Measurements from ENCODE around the gene FAM171A1. TPM values are rescaled to one million over a fixed set of nuclear protein-coding genes. Genes with fewer than 3 reads are reported as not detected.
A peak's percentile ranks its signal among the peaks of the same experiment; 100 is the strongest.

The FAM171A1 gene
- total and polyA plus RNA-seq, 2 donors (not counting 3 experiments of a cell fraction or from before 2014, with no cell fraction given): 56.3 to 75.8 TPM

DNA sequence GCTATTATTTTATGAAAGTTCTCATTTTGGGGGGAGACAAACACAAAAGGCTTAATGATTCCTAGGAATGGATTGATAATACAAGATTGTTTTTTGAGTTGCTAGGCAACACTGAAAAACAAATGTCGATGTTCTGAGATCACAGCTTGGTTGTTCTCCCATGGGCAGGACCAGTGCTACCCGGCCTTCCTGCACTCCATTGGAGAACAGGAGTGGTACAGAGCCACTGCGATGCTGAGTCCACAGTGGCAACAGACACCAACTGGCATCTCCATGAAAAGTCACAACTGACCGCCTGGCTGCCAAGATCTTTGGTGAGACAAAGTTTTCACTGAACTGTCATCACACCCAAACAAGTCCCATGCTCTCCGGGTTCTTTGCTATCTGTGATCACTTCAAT lies 133.7 kb downstream of the FAM171A1 start:
- FAIRE-seq (no peak), DNase-seq (ENCODE audit: low read depth, low spot score) (peak; percentile 42)
- no peak overlapping the region for H2AFZ ChIP-seq (ENCODE audit: low read depth, low read length)
- H3K4me3 ChIP-seq (replicated peaks in 1 of 3; ENCODE audit: insufficient read depth in 1 of 3, low read depth in 1 of 3, low read length in 3 of 3): no peak overlapping the region
- no peak overlapping the region for H3K9ac ChIP-seq (replicated peaks; ENCODE audit: extremely low read depth, insufficient read depth, low read length)
- TF ChIP-seq FOS (IDR thresholded peaks at IDR 0.05; ENCODE audit: borderline replicate concordance, insufficient read depth, low read length) (no peak), MYC (IDR thresholded peaks at IDR 0.05; ENCODE audit: low read depth, low read length) (no peak), GATA2 (IDR thresholded peaks at IDR 0.05; ENCODE audit: insufficient read depth, insufficient read length, low read depth, low read length) (no peak), EZH2 (IDR thresholded peaks at IDR 0.05; ENCODE audit: borderline replicate concordance, low read depth, low read length, severe bottlenecking) (no peak), JUN (IDR thresholded peaks at IDR 0.05; ENCODE audit: borderline replicate concordance, insufficient read depth, insufficient read length, low read depth) (no peak), POLR2A (IDR thresholded peaks at IDR 0.05; ENCODE audit: low read depth, low read length) (no peak), POLR2AphosphoS5 (IDR thresholded peaks at IDR 0.05; ENCODE audit: insufficient read depth, low read depth, low read length) (no peak)
- TF ChIP-seq, protein P1, sequence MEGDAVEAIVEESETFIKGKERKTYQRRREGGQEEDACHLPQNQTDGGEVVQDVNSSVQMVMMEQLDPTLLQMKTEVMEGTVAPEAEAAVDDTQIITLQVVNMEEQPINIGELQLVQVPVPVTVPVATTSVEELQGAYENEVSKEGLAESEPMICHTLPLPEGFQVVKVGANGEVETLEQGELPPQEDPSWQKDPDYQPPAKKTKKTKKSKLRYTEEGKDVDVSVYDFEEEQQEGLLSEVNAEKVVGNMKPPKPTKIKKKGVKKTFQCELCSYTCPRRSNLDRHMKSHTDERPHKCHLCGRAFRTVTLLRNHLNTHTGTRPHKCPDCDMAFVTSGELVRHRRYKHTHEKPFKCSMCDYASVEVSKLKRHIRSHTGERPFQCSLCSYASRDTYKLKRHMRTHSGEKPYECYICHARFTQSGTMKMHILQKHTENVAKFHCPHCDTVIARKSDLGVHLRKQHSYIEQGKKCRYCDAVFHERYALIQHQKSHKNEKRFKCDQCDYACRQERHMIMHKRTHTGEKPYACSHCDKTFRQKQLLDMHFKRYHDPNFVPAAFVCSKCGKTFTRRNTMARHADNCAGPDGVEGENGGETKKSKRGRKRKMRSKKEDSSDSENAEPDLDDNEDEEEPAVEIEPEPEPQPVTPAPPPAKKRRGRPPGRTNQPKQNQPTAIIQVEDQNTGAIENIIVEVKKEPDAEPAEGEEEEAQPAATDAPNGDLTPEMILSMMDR (IDR thresholded peaks at IDR 0.05; ENCODE audit: extremely low read depth in 1 of 2, insufficient read depth in 1 of 2, low read depth in 1 of 2, low read length in 2 of 2): no peak
- TF ChIP-seq, protein P2, sequence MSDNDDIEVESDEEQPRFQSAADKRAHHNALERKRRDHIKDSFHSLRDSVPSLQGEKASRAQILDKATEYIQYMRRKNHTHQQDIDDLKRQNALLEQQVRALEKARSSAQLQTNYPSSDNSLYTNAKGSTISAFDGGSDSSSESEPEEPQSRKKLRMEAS (IDR thresholded peaks at IDR 0.05; ENCODE audit: insufficient read depth, insufficient read length): no peak
- intact Hi-C loops (cut with micrococcal nuclease): loop anchor here (1.0 kb wide), 1 partner anchor 9 kb away; no protein-coding TSS in a partner anchor
- ChIA-PET CTCF (interaction anchor here (1.8 kb wide), 1 partner anchor 69 kb away, joined by 7 read pairs; the partner anchor contains the start of gene NMT2), POLR2A (no interaction called here)
- H3K36me3 ChIP-seq (ENCODE audit: control insufficient read depth in 2 of 2, extremely low read depth in 1 of 2, insufficient read depth in 2 of 2, low read length in 2 of 2): no peaks in the 10 kb centered on the region
- H3K79me2 ChIP-seq (ENCODE audit: control insufficient read depth, insufficient read depth, low read length): no peaks in the 10 kb centered on the region
- no peaks in the 10 kb centered on the region for H4K20me1 ChIP-seq (replicated peaks; ENCODE audit: control insufficient read depth, extremely low read depth, insufficient read depth, low read length)
- H3K4me1 ChIP-seq (ENCODE audit: control insufficient read depth, extremely low read depth, insufficient read depth, low read length): peaks cover 11% of the 10 kb centered on the region
- no TSS peak for BruUV-seq (replicated peaks)
- H3K4me2 ChIP-seq (ENCODE audit: insufficient read depth, low read length): no peak overlapping the region
- H3K9me3 ChIP-seq (replicated peaks; ENCODE audit: control insufficient read depth, insufficient read depth, low read length): no peaks in the 10 kb centered on the region
- no peaks in the 10 kb centered on the region for H3K27me3 ChIP-seq (ENCODE audit: control insufficient read depth in 2 of 2, insufficient read depth in 2 of 2, low read length in 2 of 2)
- no peaks in the 10 kb centered on the region for H3K9me1 ChIP-seq (replicated peaks; ENCODE audit: control insufficient read depth, extremely low read depth, insufficient read depth, low read length)
- no peak overlapping the region for H3K27ac ChIP-seq (ENCODE audit: insufficient read depth, low read depth, low read length)
- dilution Hi-C loops (cut with MboI; ENCODE audit: extremely low pct_ligation_motif_present, low sequenced_read_pairs): no loop called here

All from endothelial cell of umbilical vein (primary cell).